Esophagus muscularis mucosa (tissue), 4 donors: ENCODE measurements around the gene RTP5. TPM values are rescaled to one million over a fixed set of nuclear protein-coding genes. Genes with fewer than 3 reads are reported as not detected.
"Not testable (repeated sequence)": the region's sequence is repeated elsewhere in the genome, so short reads cannot be mapped to it uniquely, and the experiment has no call there.

Experiments
- DNase-seq: peaks from one replicate; pipeline ENCODE4 v3.0.0-alpha.2; 2017; ENCODE audit errors: extremely low spot score
- H3K27ac ChIP-seq, 4 donors: fragments of 200-600 bp; sonication (generic); replicated peaks in 1 of 4; 1 replicate in 3 of 4; 2 replicates in 1 of 4; pipeline ENCODE4 v1.5.1; 2016 to 2019; ENCODE audit warnings: mild to moderate bottlenecking in 1 of 4
- H3K27me3 ChIP-seq, 4 donors: fragments of 200-600 bp; sonication (generic); one replicate each; pipeline versions ENCODE4 v1.5.1 to v1.6.0; 2016 to 2019
- H3K36me3 ChIP-seq, 4 donors: fragments of 200-600 bp; sonication (generic); one replicate each; pipeline ENCODE4 v1.5.1; 2016 to 2019
- H3K4me1 ChIP-seq, 4 donors: fragments of 200-600 bp; sonication (generic); one replicate each; pipeline ENCODE4 v1.5.1; 2016 to 2019
- H3K4me3 ChIP-seq, 4 donors: fragments of 200-600 bp; sonication (generic); 1 replicate in 2 of 4; 2 replicates in 2 of 4; pipeline ENCODE4 v1.5.1; 2016 to 2019; ENCODE audit warnings: mild to moderate bottlenecking in 4 of 4, moderate library complexity in 1 of 4
- H3K9me3 ChIP-seq, 4 donors: fragments of 200-600 bp; sonication (generic); 1 replicate in 3 of 4; 2 replicates in 1 of 4; pipeline ENCODE4 v1.5.1; 2016 to 2019
- EP300 ChIP-seq: sonication (generic); formaldehyde crosslinking; IDR thresholded peaks from one replicate; pipeline ENCODE4 v1.6.1; 2017; ENCODE audit warnings: antibody characterized with exemption
- POLR2A ChIP-seq: fragments of 450-650 bp; IDR thresholded peaks from one replicate; pipeline ENCODE4 v1.6.1; 2017; ENCODE audit warnings: antibody characterized with exemption, moderate library complexity, mild to moderate bottlenecking, low read depth
- POLR2AphosphoS5 ChIP-seq, 2 donors: sonication (generic); formaldehyde crosslinking; IDR thresholded peaks; one replicate each; pipeline ENCODE4 v1.6.1; 2017; ENCODE audit warnings: antibody characterized with exemption in 2 of 2
- WGBS: methylation state at CpG from one replicate; pipeline ENCODE4 v1.1.5; 2018; 5-methylcytosine and 5-hydroxymethylcytosine counted together
- intact Hi-C: fragments of 100-400 bp; cut with DNase I; formaldehyde crosslinking; loops from one replicate; pipeline ENCODE4 v1.15.1; 2023
- total RNA-seq, 4 donors: library from RNA; depleted of rRNA; stranded (reverse); fragments of >200 nt; gene quantifications; one replicate each; pipeline versions ENCODE4 v1.1.0 to v1.2.1, GENCODE V29; 2016
- TF ChIP-seq, protein P1 (sequence below), 3 experiments: fragments of 200-600 bp in 2 of 3; fragments of 450-650 bp in 1 of 3; sonication (generic) in 2 of 3; IDR thresholded peaks; one replicate each; pipeline ENCODE4 v1.5.1; 2017 to 2019; ENCODE audit warnings: antibody characterized with exemption in 3 of 3, mild to moderate bottlenecking in 2 of 3, moderate library complexity in 1 of 3

The RTP5 gene
- total RNA-seq: under 1 TPM in 1 of 4 donors, not detected in 3; 0.17 TPM

DNA sequence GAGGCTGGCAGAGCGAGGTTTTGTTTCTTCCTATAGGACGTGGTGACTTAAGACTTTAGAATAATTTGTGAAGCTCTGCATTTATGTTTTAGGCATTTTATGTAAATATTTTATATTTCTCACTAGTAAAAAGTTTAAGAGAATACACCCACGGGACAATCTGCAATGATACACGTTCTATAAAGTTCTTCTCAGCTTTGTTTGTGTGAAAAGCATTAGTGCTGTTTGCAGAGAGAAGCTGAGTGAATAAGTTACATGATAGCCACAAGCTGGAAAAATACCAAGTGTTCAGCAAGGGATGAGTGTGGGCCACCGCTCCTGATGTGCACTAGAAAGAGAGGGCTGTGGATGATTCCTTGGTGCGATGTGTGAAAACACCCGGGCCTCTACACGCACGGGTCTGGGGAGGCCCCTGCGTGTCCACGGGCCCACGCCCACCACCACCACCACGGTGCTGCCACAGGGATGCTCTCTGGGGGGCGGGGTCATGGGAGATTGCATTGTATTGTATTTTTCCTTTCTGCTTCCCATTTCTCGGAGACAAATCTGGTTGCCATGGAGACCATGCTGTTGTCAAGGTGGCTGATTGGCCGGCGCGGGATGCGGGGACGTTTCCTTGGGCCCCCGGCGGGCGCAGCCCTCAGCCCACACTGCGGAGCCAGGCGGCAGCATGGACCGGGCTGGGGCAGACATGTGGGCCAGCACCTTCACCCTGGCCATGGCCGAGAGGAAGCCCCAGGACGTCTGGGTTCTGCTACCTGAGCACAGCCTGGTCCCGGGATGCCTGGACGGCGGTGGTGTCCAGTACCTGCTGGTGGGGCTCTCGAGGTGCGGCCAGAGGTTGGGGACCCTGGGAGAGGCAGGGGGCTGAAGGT, at the start of gene RTP5:
Gene RTP5 (plus strand): TSS at position 643 of the 875 bp plus-strand sequence. CDS start 28 bp downstream, at position 671.
- Histone ChIP-seq H3K4me1 (peaks cover 0 to 20% (median 13%) of the 10 kb centered on the region in 4 donors), H3K27me3 (peaks cover 0 to 82% (median 12%) of the 10 kb centered on the region in 4 donors), H3K27ac (no peak within 1 kb of the TSS), H3K4me3 (no peak within 1 kb of the TSS), H3K9me3 (no peaks in the 10 kb centered on the region), H3K36me3 (no peaks in the 10 kb centered on the region)
- TF ChIP-seq POLR2AphosphoS5 (IDR thresholded peaks at IDR 0.05) (no peak), EP300 (no peak), POLR2A (no peak)
- TF ChIP-seq, protein P1, sequence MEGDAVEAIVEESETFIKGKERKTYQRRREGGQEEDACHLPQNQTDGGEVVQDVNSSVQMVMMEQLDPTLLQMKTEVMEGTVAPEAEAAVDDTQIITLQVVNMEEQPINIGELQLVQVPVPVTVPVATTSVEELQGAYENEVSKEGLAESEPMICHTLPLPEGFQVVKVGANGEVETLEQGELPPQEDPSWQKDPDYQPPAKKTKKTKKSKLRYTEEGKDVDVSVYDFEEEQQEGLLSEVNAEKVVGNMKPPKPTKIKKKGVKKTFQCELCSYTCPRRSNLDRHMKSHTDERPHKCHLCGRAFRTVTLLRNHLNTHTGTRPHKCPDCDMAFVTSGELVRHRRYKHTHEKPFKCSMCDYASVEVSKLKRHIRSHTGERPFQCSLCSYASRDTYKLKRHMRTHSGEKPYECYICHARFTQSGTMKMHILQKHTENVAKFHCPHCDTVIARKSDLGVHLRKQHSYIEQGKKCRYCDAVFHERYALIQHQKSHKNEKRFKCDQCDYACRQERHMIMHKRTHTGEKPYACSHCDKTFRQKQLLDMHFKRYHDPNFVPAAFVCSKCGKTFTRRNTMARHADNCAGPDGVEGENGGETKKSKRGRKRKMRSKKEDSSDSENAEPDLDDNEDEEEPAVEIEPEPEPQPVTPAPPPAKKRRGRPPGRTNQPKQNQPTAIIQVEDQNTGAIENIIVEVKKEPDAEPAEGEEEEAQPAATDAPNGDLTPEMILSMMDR (IDR thresholded peaks at IDR 0.05): no peak
- 81% methylated on average over 30 of the region's 33 CpGs for WGBS
- intact Hi-C loops: no loop called here
- no peak for DNase-seq

DNA sequence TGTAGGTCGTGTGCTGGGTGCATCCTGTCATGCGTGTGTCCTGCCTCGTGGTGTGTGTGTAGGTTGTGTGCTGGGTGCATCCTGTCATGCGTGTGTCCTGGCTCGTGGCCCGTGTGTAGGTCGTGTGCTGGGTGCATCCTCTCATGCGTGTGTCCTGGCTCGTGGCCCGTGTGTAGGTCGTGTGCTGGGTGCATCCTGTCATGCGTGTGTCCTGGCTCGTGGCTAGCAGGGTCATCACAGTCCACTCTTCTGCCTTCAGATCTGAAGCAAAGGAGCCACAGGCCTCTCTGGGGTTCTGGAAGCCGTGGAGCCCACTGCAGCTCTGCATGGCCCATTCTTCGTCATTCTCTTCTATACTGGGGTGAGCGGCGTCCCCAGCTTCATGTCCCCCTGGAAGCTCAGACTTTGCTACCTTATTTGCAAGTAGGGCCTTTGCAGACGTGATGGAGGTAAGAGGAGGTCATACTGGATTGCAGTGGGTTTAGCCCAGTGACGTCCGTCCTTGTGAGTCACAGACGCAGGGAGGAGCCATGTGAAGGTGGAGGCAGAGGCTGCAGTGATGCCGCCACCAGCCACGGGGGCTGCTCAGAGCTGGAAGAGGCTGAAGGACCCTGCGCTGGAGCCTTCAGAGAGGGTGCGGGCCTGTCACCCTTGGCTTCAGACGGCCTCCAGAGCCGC, 49.4 kb upstream of the RTP5 start:
- H3K4me1 ChIP-seq, H3K9me3 ChIP-seq, DNase-seq, H3K4me3 ChIP-seq, H3K27ac ChIP-seq, H3K36me3 ChIP-seq, intact Hi-C loops: not testable (repeated sequence)
- 91% methylated on average over 20 of the region's 27 CpGs for WGBS
- peaks cover 0 to 60% (median 0%) of the 10 kb centered on the region in 4 donors for H3K27me3 ChIP-seq

DNA sequence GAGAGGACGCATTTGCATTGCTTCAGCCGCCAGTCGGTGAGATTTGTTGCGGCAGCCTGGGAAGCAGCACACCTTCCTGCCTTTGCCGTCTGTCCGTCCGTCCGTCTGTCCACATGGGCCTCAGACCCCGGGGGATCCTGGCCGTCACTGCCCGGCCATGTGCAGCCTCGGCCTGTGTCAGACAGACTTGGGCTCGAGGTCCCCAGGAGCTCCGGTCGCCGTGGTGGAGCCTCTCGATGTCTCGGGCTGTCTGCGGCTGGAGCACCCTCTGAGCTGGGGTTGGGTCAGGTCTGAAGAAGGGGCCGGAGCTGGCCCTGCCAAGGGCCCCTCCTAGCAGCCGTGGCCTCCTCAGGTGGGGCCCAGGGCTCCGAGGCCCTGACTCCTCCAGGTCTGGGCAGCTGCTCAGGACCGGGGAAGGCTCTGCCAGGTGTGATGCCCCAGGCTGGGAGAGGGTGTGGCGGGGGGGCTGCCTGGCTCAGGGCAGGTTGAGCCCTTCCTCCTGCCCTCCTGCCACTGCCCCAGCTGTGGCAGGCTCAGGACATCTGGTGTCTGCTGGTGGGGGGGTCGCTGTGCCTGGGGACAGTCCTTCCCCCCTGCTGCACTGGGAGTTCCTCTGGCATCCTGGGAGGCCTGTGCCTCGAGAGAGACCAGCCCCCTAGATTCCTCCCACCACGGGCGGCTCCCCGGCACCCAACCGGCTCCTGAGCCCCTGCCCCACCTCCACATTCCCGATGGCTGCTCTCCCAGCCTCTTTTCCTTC, 48.7 kb upstream of the RTP5 start:
- Histone ChIP-seq H3K9me3 (no peaks in the 10 kb centered on the region), H3K4me3 (no peak overlapping the region), H3K36me3 (no peaks in the 10 kb centered on the region), H3K4me1 (peaks cover 0 to 6% (median 0%) of the 10 kb centered on the region in 4 donors), H3K27me3 (peaks cover 0 to 54% (median 0%) of the 10 kb centered on the region in 4 donors), H3K27ac (no peak overlapping the region)
- intact Hi-C loops: no loop called here
- DNase-seq: no peak
- TF ChIP-seq EP300 (no peak), POLR2A (no peak), POLR2AphosphoS5 (IDR thresholded peaks at IDR 0.05) (no peak)
- TF ChIP-seq, protein P1 (IDR thresholded peaks at IDR 0.05): no peak
- WGBS: 79% methylated on average over 30 of the region's 31 CpGs

DNA sequence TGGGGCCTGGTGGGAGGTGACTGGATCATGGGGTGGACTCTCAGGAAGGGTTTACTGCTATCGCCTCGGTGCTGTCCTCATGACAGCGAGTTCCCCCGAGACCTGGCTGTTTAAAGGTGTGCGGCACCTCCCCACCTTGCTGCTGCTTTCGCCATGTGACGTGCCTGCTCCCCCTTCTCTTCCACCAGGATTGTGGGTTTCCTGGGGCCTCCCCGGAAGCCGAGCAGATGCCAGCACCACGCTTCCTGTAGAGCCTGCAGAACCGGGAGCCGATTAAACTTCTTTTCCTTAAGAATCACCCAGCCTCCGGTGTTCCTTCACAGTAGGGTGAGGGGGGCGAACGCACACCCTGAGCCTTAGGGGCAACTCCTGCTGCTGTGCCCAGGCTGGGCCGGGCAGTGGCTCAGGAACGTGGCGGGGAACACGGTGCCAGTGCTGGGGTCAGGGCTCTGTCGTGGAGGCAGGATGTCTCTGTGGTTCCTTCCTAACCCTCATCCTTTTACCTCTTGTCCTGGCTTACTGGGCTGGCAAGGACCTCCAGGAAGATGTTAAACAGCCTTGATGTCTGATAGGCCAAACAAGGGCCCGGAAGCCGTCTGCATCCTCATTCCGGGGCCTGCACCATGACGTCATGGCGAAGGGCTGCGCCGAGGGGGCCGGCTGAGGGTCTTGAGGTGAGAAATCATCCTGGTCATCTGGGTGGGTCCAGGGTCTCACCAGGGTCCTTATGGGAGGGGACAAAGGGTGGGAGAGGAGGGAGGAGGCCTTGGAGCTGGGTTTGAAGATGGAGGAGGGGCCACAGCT, 47.9 kb upstream of the RTP5 start:
- Histone ChIP-seq H3K9me3 (peaks cover 0 to 6% (median 1%) of the 10 kb centered on the region in 4 donors), H3K27me3 (peaks cover 0 to 46% (median 0%) of the 10 kb centered on the region in 4 donors), H3K4me3 (peak overlapping the region in 1 of 4 donors; percentile 20), H3K4me1 (peaks cover 0 to 6% (median 0%) of the 10 kb centered on the region in 4 donors), H3K27ac (no peak overlapping the region), H3K36me3 (no peaks in the 10 kb centered on the region)
- 87% methylated on average over 19 of the region's 28 CpGs for WGBS
- no peak for DNase-seq
- no peak for TF ChIP-seq POLR2A
- TF ChIP-seq EP300: no peak
- TF ChIP-seq, protein P1 (IDR thresholded peaks at IDR 0.05): no peak
- no peak for TF ChIP-seq POLR2AphosphoS5 (IDR thresholded peaks at IDR 0.05)
- intact Hi-C loops: no loop called here
